GM19395 (cell line): ENCODE results near the gene LEF1.

Source experiments
- ATAC-seq: cut with Tn5 transposase; IDR thresholded peaks from one replicate; pipeline ENCODE4 v1.9.1; 2021; ENCODE audit warnings: mild to moderate bottlenecking, moderate library complexity; ENCODE audit not compliant: unreplicated experiment

Gene LEF1

DNA sequence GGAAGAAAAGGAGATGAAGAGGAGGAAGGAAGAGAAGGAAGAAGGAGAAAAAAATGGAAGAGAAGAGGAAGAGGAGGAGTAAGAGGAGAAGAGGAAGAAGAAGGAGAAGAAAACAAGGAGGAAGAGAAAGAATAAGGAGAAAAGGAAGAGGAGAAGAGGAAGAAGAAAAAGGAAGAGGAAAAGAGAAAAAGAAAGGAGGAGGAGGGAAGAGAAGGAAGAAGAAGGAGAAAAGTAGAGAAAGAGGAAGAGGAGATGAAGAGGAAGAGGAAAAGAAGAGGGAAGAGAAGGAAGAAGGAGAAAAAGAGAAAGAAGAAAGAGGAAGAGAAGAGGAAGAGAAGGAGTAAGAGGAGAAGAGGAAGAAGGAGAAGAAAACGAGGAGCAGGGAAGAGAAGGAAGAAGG is 11.8 kb upstream of the LEF1 start:
- no peak for ATAC-seq

DNA sequence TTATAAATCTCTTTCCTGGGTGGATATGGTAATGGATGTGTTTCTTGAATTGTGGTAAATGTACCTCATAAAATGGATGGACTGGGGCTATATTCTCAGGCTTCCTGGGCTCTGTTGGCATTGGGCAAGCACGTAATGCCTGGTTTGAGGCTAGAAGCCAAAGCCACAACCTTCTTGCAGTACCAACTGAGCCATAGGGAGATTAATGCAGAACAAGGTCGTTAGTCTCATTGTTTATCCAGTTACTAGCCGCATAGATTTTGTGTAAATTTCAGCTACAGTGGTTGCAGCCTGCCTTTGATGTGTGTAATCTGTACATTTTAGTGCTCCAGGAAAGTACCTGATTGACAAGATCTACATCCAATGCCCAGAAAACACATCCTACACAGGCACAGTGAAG is 7.2 kb upstream of the LEF1 start:
- ATAC-seq: no peak

GRCh38 chr4:108174856-108175255 is 6.1 kb upstream of the LEF1 start:
- no peak for ATAC-seq

GRCh38 chr4:108173599-108174057 is 4.9 kb upstream of the LEF1 start:
- ATAC-seq: peak; percentile 9

DNA sequence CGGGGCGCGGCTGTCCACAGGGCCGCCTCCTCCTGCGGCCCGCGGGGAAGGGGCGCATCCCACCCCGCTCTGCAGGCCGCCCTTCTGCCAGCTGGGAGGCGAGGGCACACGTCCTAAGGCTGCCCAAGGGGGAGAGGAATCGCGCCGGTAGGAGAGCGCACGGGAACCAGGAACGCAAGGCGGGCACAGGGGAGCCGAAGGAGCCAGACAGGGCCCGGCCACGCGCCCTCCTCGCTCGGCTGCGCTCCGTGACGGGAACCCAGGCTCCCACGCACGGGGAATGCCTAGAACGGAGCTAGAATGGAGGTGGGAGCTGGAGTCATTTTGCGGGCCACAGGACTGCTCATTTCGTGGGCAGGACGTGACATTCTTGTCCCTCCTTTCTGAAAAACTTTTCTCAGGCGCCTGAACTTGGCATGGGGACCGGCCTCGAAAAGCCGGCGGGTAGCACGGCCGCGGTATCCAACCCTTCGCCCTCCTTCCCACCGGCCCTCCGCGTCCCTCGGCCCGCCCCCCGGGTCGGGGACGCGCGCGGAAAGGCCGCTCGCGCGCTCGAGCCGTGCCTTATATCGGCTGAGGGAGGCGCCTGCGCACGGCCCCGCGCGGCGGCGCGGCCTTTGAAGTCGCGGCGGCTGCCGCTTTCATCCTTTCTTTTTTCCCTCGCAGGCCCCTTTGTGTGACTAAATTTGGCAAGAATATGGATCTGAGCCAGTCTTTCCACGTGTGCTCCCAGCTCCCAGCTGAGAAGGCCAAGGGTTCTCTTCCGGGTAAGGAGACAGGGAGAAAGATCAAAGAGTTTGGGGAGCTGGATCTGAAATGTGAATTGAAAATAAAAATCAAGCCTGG is 4.2 kb upstream of the LEF1 start:
- peak; percentile 60 for ATAC-seq

DNA sequence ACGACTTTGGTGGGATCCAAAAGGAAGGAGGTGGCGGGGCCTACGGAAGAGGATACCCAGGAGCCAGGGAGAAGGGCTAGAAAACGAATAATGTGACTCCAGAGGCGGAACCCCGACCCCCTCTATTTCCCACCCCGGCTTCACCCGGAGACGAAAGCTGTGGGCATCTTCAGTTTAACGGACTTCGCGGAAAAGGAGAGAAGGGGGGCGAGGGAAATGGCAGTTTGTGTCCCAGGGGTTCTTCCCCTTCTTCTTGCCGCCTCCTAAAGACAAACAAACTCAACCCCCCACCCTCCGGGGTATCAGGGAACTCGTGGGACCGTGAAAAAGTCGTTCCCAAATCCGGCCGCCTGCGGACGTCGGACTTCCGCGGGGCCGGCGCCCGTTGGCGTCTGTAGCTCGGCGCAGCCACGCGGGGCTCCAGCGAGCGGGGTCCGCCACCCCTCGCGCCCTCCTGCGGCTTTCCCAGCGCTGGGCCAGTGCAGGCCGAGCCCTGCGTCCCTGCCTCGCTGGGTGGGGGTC is 3.6 kb upstream of the LEF1 start:
- ATAC-seq: peak; percentile 34

DNA sequence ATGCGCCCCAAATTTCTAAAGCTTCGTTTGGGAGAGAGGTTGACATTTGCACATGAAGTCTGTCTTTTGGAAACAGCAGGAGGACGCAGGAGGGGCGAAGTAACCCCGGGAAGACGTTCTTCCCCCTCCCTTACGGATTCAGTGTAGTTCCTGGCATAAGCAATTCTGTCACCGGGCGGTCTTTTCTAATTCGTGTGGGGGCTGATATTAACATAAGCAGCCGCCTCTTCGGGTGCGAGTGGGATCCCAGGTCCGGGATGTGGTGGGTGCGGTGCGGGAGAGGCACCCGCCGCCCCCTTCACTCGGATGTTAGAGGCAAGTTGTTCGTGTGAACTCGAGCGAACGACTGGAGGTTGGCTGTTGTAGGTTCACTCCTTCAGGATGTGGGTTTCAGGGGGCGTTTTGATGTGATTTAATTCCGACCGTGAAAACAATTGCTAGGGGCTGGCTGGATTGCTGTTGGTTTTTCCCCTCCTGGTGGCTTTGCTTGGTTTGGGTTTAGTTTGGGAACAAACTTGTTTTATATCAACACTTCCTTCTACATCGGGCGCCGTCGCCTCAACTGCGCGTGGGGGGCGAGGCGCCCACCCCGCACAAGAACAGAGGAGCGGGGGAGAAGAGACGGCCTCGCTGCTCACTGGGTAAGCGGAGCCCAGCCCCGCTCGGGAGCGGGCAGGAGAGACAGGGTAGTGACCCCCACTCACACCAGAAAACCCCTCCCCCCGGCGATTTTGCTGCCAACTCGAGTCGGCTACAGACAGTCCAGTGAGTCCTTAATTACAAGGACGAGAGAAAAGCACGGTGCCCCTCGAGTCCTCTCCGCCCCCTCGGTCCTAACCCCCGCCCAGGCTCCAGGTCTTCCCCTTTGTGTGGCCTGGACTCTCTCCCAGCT is 2.9 kb upstream of the LEF1 start:
- no peak for ATAC-seq

GRCh38 chr4:108170631-108171338 is 2.1 kb upstream of the LEF1 start:
- no peak for ATAC-seq

DNA sequence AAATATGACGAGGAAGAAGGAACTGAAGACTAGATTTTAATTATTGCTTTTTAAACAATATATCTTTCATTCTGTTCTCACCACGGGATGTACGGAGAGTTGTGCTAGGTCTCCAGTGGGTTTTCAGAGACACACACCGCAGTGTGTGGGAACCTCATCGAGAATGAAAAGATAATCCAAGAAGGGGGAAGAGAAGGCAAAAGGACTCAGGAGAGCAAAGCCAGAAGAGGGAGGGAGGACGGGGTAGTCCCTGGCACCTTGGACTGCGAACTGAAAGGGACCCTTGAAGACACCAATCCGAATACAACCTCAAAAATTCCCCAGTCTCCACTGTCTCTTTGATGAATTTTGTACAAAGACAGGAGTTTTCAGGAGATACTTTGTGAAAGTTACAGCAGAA is 932 bp upstream of the LEF1 start:
- ATAC-seq: no peak

- ATAC-seq: no peak
Observed at GRCh38 chr4:108168160-108168670, 517 bp downstream of the LEF1 start.

- ATAC-seq: peak; percentile 28
Observed at GRCh38 chr4:108166441-108167315, 2.1 kb downstream of the LEF1 start.

- no peak for ATAC-seq
Observed at GRCh38 chr4:108166038-108166437, 2.7 kb downstream of the LEF1 start.

DNA sequence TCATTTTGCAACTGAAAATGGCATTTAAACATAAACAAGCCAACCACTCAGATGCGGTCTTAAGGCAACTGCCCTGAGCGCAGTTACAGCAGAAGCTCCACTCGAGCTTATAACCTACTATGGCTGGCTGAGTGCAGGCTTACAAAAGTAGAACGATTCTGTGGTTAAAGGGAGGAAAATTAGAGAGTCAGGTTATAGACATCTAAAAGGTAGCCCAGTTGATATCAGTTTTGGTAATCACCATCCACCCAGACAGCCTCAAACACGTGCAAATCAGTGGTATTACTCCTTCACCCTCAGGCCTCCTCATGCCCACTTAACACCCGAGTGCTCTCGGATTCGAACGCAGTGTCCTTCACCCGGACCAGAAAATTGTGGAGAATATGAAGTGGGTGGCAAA is 3.1 kb downstream of the LEF1 start:
- ATAC-seq: no peak

GRCh38 chr4:108163351-108163750 is 5.4 kb downstream of the LEF1 start:
- ATAC-seq: no peak

DNA sequence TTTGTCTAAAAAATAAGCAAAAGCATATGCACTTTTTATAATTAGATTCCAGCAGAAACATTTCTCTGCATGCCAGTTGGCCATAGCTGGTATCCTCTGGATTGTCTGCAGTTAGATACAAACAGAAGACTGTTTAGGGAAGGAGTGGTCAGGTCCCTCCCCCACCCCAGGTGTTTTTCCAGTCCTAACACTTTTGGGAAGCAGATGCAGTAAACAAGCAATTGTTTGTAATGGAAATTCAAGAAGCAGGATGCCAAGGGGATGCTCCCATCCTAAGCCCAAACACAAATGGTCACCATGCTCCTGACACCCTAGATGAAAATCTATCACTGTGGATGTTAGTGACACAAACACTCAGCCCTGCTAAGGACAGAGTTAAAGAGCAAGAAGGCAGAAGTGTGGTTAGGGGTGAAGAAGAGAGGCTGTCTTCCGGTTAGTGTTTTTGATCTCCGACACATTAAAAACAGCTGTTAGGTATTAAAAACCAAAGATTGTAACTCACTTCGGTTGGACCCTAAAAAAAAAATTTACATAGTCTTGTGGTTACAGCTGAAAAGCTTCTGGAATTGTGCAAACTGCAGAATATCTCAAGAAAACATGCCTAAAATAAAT is 7.9 kb downstream of the LEF1 start:
- peak; percentile 52 for ATAC-seq

DNA sequence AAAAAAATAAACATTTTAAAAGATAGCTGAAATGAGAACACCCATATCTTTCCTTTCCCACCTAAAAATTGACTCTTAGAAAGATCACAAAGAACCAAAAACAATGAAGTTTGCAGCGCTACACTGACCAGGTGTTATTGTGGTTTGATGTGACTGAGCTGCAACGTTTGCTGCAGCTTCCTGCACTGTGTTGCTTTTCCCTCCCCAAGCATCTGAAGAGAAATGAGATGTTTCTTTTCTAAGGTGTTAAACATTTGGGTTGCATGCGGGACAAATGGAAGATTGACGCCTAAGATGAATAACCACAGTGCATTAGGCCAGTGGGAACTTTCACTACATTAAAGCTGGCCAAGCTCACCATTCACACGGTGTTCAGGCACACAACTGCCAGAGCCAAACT is 8.9 kb downstream of the LEF1 start:
- ATAC-seq: no peak

GRCh38 chr4:108157655-108158054 is 11.1 kb downstream of the LEF1 start:
- no peak for ATAC-seq

DNA sequence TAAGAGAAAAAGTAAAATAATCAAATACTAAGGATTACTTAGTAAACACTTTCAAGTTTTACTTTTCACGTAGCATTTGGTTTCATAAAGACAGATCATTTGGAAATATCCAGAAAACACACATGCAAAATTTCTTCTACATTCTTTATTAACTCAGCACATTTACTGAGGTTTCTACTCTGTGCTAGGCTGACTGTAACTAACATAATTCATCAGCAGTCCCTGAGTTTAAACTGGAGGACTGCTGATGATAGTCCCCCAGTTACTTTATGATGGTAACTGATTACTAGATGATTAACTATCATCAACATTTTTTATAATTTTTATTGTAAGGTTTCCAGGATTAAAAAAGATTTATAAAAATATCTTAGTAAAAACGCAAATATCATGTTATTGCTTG is 12.3 kb downstream of the LEF1 start:
- no peak for ATAC-seq

GRCh38 chr4:108155373-108155772 is 13.4 kb downstream of the LEF1 start:
- no peak for ATAC-seq
